Stimulated activated CD4-positive, alpha-beta T cell treated with anti-CD3 and anti-CD28 coated beads, TNF-alpha, amount 100 ng/mL, for 48 hours (primary cell): Measurements from ENCODE around the gene TRMT112.
"Not testable (repeated sequence)": the region's sequence is repeated elsewhere in the genome, so short reads cannot be mapped to it uniquely, and the experiment has no call there.

Experiments
- DNase-seq, 3 donors: peaks; one replicate each; pipeline ENCODE4 v3.0.0-alpha.2; 2020; ENCODE audit warnings: low read depth in 3 of 3

Gene TRMT112

GRCh38 chr11:64331569-64332371, 14.4 kb upstream of the TRMT112 start:
- peak; percentile 64 to 72 (median 68) for DNase-seq

- DNase-seq = no peak
These were observed 13.5 kb upstream of the TRMT112 start for GRCh38 chr11:64330888-64331287.

GRCh38 chr11:64327993-64328392, 10.6 kb upstream of the TRMT112 start:
- no peak for DNase-seq

DNA sequence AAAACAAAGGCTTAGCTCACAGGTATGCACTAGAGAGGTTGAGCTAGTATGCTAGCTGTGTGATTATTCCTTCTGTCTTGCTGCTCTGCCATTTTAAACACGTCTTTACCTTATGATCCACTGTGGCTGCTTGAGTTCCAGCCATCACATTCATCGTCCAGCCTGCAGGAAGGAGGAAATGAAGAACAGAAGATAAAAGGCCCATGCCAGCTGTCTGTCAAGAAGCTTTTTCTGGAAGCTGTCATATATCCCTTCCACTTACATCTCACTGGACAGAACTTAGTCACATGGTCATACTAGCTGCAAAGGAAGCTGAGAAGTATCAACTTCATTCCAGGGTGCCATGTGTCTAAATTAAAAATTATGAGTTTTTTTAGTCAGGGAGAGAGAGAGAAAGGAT, 10.0 kb upstream of the TRMT112 start:
- DNase-seq = no peak

- no peak for DNase-seq
These were observed 7.5 kb upstream of the TRMT112 start for GRCh38 chr11:64324692-64325469.

DNA sequence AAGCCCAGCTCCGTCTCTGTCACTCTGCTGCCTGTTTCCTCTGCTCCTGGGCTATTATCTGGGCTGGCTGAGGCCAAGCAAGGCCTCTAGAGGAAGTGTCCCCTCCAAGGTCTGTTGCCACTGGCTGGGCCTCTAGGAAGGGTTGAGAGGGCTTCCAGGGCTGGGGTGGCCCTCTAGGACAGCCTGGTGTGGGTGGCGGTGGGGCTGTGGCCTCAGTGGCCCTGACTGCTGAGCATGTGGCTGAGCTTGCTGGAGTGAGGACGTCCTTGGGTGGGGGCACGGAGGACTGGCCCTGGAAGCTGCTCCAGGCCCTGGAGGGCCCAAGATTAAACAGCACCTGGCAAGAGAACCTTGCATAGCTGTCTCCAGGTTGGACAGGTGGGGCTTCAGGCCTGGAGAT, 6.6 kb upstream of the TRMT112 start:
- not testable (repeated sequence) for DNase-seq

GRCh38 chr11:64323373-64323772, 6.0 kb upstream of the TRMT112 start:
- DNase-seq = no peak

DNA sequence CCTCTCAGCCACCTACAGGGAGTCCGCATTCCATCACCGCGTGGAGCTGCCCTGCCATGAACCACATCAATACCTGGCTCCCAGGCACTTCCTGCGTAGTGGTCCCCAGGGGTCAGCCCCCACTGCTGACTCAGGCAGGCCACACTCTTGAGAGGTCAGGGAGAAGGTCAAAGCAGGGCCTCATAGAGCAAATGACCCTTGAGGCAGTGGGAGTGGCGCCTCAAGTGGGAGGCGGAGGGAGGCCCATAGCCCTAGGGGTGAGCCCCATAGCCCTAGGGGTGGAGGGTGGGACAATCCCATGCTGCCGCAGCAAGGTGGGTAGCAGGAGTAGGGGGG, 5.5 kb upstream of the TRMT112 start:
- no peak for DNase-seq

- no peak for DNase-seq
These were observed 4.2 kb upstream of the TRMT112 start for GRCh38 chr11:64321533-64321932.

DNA sequence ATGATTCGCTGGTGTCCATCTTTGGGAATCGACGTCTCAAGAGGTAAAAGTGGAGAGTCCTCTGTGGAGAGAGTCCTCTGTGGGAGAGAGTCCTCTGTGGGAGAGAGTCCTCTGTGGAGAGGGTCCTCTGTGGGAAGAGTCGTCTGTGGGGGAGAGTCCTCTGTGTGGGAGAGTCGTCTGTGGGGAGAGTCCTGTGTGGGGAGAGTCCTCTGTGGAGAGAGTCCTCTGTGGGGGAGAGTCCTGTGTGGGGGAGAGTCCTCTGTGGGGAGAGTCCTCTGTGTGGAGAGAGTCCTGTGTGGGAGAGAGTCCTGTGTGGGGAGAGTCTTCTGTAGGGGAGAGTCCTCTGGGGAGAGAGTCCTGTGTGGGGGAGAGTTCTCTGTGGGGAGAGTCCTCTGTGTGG, 3.7 kb upstream of the TRMT112 start:
- no peak for DNase-seq

- DNase-seq = no peak
These were observed 3.2 kb upstream of the TRMT112 start for GRCh38 chr11:64320556-64320955.

DNA sequence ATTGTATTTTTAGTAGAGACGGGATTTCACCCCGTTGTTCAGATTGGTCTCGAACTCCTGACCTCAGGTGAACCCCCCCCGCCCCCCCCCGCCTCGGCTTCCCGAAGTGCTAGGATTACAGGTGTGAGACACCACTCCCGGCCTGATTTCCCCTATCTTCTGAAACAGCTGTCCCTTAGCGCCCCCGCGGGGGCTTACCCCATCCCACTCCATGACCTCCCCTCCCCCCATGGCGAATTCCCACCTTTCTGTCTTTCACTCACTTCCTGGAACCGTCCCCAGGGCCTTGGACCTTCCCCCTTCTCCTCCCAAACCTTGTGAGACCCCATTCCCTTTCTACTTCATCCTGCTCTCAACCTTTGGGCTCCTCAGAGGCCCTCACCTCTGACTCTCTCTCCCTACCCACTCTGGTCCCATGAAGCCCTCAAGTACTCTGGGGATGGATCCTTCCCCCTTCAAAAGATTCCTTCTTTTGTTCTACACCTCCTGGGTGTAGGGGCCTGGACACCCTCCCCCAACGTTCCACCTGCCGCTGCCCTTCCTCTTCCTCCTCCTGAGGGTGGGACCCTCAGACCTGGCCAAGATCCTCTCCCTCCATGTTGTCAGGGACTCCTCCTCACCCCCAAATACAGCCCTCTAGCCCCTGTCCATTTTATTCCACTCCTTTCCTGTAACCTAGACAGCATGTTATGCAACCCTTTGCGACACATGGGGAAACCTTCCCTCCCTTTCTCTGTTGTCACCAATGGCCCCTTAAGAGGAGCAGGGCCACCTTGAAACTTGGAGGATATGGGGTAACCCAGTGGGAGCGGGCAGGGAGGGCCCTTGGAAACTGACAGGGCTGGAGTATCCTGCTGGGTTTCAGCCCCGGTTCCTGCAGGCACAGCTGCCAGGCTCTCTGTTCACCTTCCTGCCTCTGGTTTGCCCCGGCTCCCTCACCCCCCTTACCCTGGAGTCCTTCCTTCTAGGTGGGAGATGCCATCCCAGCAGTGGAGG, 1.7 kb upstream of the TRMT112 start:
- DNase-seq = no peak

DNA sequence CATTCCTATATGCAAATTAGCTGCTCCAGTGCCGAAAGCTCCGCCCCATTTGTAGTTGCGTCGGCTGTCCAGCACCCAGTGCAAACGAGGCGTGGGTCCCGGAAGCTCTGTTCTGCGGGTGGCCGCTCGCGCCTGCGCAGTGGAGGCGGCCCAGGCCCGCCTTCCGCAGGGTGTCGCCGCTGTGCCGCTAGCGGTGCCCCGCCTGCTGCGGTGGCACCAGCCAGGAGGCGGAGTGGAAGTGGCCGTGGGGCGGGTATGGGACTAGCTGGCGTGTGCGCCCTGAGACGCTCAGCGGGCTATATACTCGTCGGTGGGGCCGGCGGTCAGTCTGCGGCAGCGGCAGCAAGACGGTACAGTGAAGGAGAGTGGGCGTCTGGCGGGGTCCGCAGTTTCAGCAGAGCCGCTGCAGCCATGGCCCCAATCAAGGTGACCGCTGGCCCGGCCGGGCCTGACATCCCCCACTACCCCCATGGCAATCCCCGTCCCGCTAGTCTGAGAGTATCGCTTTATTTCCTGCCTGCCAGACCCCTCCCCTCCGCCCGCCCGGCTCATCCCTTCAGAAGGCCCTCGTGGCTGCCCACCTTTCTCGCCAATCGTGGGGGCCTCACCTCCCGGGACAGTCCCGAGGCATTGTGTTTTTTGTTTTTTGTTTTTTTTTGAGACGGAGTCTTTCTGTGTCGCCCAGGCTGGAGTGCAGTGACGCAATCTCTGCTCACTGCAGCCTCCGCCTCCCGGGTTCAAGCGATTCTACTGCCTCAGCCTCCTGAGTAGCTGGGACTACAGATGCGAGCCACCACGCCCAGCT, 804 bp upstream of the TRMT112 start, which contains the start of gene PRDX5:
Gene PRDX5, plus strand, starts transcription at position 161 of the 805 bp plus-strand sequence. Its CDS starts 95 bp downstream, at position 256.
- peak; percentile 86 to 92 (median 91) for DNase-seq

- DNase-seq = no peak
These were observed 561 bp downstream of the TRMT112 start for GRCh38 chr11:64316672-64317324.

- DNase-seq = not testable (repeated sequence)
These were observed 1.5 kb downstream of the TRMT112 start for GRCh38 chr11:64315667-64316526.

DNA sequence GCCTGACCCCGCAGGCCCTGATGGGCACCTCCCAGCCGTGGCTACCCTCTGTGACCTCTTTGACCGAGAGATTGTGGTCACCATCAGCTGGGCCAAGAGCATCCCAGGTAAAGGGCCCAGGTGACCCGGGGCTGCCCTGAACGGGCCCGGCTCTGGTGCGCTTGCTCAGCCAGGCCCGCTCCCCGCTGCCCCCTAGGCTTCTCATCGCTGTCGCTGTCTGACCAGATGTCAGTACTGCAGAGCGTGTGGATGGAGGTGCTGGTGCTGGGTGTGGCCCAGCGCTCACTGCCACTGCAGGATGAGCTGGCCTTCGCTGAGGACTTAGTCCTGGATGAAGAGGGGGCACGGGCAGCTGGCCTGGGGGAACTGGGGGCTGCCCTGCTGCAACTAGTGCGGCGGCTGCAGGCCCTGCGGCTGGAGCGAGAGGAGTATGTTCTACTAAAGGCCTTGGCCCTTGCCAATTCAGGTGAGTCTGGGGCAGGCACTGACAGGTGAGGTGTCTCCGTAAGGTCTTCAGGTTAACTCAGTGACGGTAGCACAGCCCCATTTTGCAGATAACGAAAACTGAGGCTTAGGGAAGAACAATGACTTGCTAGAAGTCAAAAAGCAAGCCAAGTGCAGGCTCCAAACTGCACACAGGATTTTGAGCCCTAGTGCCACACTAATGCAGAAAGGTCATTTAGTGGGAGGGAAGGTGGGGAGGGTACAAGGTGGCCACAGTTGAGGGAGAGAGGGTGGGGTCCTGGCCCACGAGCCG, 2.4 kb downstream of the TRMT112 start:
- DNase-seq = no peak

GRCh38 chr11:64314146-64314804, 3.1 kb downstream of the TRMT112 start:
- DNase-seq = no peak

DNA sequence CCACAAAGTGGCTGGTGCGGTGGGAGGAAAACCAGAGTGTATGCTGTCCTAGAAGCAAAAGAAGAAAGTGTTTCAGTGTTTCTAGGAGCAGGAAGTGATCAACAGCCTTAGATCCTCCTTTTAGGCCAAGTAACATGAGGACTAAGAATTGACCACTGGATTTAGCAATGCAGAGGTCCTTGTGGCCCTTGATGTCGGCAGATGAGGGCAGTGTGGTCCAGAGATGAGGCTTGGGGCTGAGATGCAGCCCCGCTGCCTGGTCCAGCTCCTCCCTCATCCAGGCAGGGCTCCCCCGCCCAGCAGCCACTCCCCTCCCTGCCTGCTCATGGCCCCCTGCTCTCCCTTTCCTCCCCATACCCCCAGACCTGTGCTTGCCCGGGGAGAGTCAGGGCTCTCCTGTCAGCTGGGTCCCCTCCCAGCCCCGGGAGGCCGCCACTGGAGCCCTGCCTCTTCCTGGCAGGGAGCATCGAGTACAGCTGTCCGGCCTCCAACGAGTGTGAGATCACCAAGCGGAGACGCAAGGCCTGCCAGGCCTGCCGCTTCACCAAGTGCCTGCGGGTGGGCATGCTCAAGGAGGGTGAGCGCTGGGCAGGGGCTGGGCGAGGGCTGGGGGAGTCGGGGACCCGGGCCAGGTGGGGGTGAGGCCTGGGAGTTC, 3.7 kb downstream of the TRMT112 start:
- DNase-seq = no peak
